C1 segment of cervical spinal cord (tissue), 14 donors: ENCODE measurements around the gene POLR2J.
A peak's percentile ranks its signal among the peaks of the same experiment; 100 is the strongest.
"Not testable (repeated sequence)": the region's sequence is repeated elsewhere in the genome, so short reads cannot be mapped to it uniquely, and the experiment has no call there.

Experiments used
- DNase-seq, 14 donors: peaks; one replicate each; lab custom pipeline; 2025; lab: John Stamatoyannopoulos, UW

Gene POLR2J

GRCh38 chr7:102494473-102495149 lies 15.9 kb upstream of the POLR2J start:
- DNase-seq = not testable (repeated sequence)

- not testable (repeated sequence) for DNase-seq
These were observed 15.3 kb upstream of the POLR2J start for GRCh38 chr7:102494026-102494425.

- not testable (repeated sequence) for DNase-seq
These were observed 14.7 kb upstream of the POLR2J start for GRCh38 chr7:102493220-102493935.

GRCh38 chr7:102490529-102491075 lies 11.9 kb upstream of the POLR2J start:
- DNase-seq = not testable (repeated sequence)

GRCh38 chr7:102484317-102484716 lies 5.6 kb upstream of the POLR2J start:
- not testable (repeated sequence) for DNase-seq

GRCh38 chr7:102481962-102482361 lies 3.2 kb upstream of the POLR2J start:
- not testable (repeated sequence) for DNase-seq

- DNase-seq = not testable (repeated sequence)
These were observed 1.4 kb upstream of the POLR2J start for GRCh38 chr7:102479982-102480637.

GRCh38 chr7:102479209-102479584 lies 475 bp upstream of the POLR2J start:
- not testable (repeated sequence) for DNase-seq

- not testable (repeated sequence) for DNase-seq
These were observed 3.8 kb downstream of the POLR2J start for GRCh38 chr7:102474736-102475435.

- not testable (repeated sequence) for DNase-seq
These were observed 4.6 kb downstream of the POLR2J start for GRCh38 chr7:102474116-102474515.

GRCh38 chr7:102473271-102473991 lies 5.3 kb downstream of the POLR2J start:
- DNase-seq = peak in 6 of 14 donors; percentile 11 to 62 (median 36)

- peak in 2 of 14 donors; percentile 15 to 72 for DNase-seq
These were observed 6.3 kb downstream of the POLR2J start for GRCh38 chr7:102472126-102473041.

GRCh38 chr7:102471791-102472125 lies 7.0 kb downstream of the POLR2J start:
- no peak for DNase-seq

GRCh38 chr7:102469972-102470825 lies 8.5 kb downstream of the POLR2J start:
- no peak for DNase-seq

- no peak for DNase-seq
These were observed 9.3 kb downstream of the POLR2J start for GRCh38 chr7:102469351-102469971.

- peak in 1 of 14 donors; percentile 35 for DNase-seq
These were observed 10.0 kb downstream of the POLR2J start for GRCh38 chr7:102468478-102469350.
